Activated CD4-positive, alpha-beta T cell treated with anti-CD3 and anti-CD28 coated beads for 36 hours (primary cell): Measurements from ENCODE around the gene PIAS2. TPM values are rescaled to one million over a fixed set of nuclear protein-coding genes. Genes with fewer than 3 reads are reported as not detected.

ENCODE experiments used
- ATAC-seq: fragments of 200-7000 bp; cut with Tn5 transposase; one replicate; pipeline ENCODE4 v1.10.0; 2021; ENCODE audit warnings: mild to moderate bottlenecking, moderate library complexity
- CTCF ChIA-PET: fragments of 350-600 bp; sonication (Branson Sonifier 250); formaldehyde crosslinking; loops from one replicate; lab custom pipeline; 2021; ENCODE audit warnings: antibody characterized with exemption; lab: Charles Lee
- POLR2A ChIA-PET: fragments of 350-600 bp; sonication (Branson Sonifier 250); formaldehyde crosslinking; loops from one replicate; lab custom pipeline; 2021; ENCODE audit warnings: antibody characterized with exemption, inconsistent platforms; lab: Charles Lee
- DNase-seq: peaks from one replicate; pipeline ENCODE4 v3.0.0-alpha.2; 2020
- H3K27ac Mint-ChIP-seq: one replicate; pipeline ENCODE4 v1.8.0; 2021; ENCODE audit warnings: mixed read lengths
- H3K27me3 Mint-ChIP-seq: one replicate; pipeline ENCODE4 v1.8.0; 2021; ENCODE audit warnings: mixed read lengths
- H3K36me3 Mint-ChIP-seq: one replicate; pipeline ENCODE4 v1.8.0; 2021; ENCODE audit warnings: low read depth, mixed read lengths
- H3K4me1 Mint-ChIP-seq: one replicate; pipeline ENCODE4 v1.8.0; 2021; ENCODE audit warnings: mixed read lengths
- H3K4me3 Mint-ChIP-seq: one replicate; pipeline ENCODE4 v1.8.0; 2021; ENCODE audit warnings: mild to moderate bottlenecking, moderate library complexity, mixed read lengths
- H3K9me3 Mint-ChIP-seq: one replicate; pipeline ENCODE4 v1.8.0; 2021; ENCODE audit warnings: low read depth, mixed read lengths
- intact Hi-C, 2 experiments: fragments of 100-400 bp; cut with DNase I in 1 of 2; cut with micrococcal nuclease in 1 of 2; formaldehyde crosslinking; loops; one replicate each; pipeline versions ENCODE4 v1.14.2 to v1.15.1; 2022 to 2024; cut with DNase I, micrococcal nuclease
- total RNA-seq, 2 experiments: library from RNA; stranded (reverse); gene quantifications; one replicate each; pipeline ENCODE4 v1.2.3, GENCODE V29; 2021

Gene PIAS2
- total RNA-seq, 2 experiments from 2014 or later = 27.1 to 28.2 TPM

DNA sequence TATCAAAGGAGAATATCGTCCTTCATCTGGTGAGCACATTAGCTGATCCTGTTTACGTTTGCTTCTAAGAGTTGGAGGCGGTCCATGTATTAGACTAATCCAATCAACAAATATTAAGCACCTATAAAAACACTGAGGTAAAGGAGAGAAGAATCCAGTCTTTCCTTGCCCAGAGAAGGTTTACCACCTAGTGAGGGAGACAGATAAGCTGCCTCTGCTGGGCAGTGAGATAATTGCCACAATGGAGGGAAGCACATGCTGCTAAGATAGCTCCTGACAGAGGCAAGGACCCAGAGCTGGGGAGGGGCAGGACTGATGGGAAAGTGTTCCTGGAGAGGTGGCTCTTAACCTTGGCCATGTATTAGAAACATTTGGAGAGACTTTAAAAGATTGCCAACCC lies 123.7 kb downstream of the PIAS2 start:
- ChIA-PET CTCF (no interaction called here), POLR2A (no interaction called here)
- Mint-ChIP-seq H3K9me3 (no peaks in the 10 kb centered on the region), H3K36me3 (peaks cover 2% of the 10 kb centered on the region), H3K27ac (no peak overlapping the region), H3K4me3 (no peak overlapping the region), H3K4me1 (no peaks in the 10 kb centered on the region), H3K27me3 (no peaks in the 10 kb centered on the region)
- ATAC-seq (no peak), DNase-seq (no peak)
- intact Hi-C loops = no loop called here

DNA sequence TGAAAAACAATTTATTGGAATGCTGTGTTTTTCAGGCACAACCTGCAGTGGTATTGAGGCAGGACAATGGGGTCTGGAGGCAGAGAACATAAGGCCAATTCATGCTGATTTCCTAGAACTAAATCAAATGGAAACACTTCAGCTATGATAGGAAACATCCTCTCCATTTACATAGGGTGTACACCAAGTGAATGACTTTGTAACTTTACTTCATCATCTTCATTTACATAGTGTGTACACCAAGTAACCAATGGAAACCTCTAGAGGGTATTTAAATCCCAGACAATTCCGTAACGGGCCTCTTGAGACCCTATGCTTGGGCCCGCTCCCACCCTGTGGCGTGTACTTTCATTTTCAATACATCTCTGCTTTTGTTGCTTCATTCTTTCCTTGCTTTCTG lies 128.2 kb downstream of the PIAS2 start:
- ATAC-seq (no peak), DNase-seq (no peak)
- H3K4me3 Mint-ChIP-seq = no peak overlapping the region
- H3K27ac Mint-ChIP-seq = no peak overlapping the region
- H3K9me3 Mint-ChIP-seq = peaks cover 2% of the 10 kb centered on the region
- H3K36me3 Mint-ChIP-seq = no peaks in the 10 kb centered on the region
- ChIA-PET CTCF (no interaction called here), POLR2A (no interaction called here)
- intact Hi-C loops = no loop called here
- H3K27me3 Mint-ChIP-seq = no peaks in the 10 kb centered on the region
- no peaks in the 10 kb centered on the region for H3K4me1 Mint-ChIP-seq

DNA sequence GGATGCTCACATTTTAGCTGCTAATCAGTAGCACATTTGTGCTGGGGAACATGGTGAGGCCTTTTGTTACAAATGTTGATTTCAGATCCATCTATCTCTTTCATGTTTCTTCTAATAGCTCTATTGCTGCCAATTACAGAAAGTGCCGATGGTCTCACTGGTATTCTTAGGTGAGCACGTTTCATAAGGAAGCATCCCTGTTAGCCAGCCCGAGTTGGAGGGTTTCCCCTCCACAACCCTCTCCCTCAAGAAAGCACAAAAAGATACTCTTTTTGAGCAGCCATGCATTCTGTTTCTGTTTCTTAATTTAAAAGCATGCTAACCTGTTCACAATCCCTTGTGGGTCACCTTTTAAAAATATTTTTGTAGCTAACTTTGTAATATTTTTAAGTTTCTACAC lies 129.6 kb downstream of the PIAS2 start:
- ChIA-PET CTCF (no interaction called here), POLR2A (no interaction called here)
- Mint-ChIP-seq H3K4me3 (no peak overlapping the region), H3K4me1 (no peaks in the 10 kb centered on the region), H3K27ac (no peak overlapping the region), H3K27me3 (no peaks in the 10 kb centered on the region), H3K36me3 (no peaks in the 10 kb centered on the region), H3K9me3 (peaks cover 2% of the 10 kb centered on the region)
- DNase-seq (no peak), ATAC-seq (no peak)
- intact Hi-C loops = no loop called here

DNA sequence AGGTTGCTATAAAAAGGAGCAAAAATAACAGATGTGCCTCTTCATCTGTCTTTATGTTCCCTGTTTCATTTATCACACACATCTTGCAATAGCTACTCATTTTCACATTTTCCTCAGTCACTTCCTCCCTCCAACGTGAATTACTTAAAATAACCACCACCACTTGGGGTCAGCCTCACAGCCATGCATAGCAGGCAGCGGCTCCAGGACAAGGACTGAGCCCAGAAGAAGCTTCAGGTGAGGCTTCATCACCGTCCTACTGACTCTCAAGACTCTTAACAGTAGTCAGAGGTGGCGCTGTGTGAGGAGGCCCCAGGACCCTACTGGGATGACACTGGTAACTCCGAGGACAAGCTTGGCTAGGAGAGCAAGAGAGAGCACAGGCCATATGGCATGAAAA lies 144.9 kb downstream of the PIAS2 start:
- no peak overlapping the region for H3K4me3 Mint-ChIP-seq
- no peaks in the 10 kb centered on the region for H3K9me3 Mint-ChIP-seq
- DNase-seq (no peak), ATAC-seq (no peak)
- intact Hi-C loops = no loop called here
- ChIA-PET POLR2A (no interaction called here), CTCF (interaction anchor here (0.6 kb wide), 1 partner anchor 285 kb away, joined by 3 read pairs; no protein-coding TSS in a partner anchor)
- no peaks in the 10 kb centered on the region for H3K36me3 Mint-ChIP-seq
- H3K27me3 Mint-ChIP-seq = no peaks in the 10 kb centered on the region
- H3K27ac Mint-ChIP-seq = no peak overlapping the region
- H3K4me1 Mint-ChIP-seq = no peaks in the 10 kb centered on the region

DNA sequence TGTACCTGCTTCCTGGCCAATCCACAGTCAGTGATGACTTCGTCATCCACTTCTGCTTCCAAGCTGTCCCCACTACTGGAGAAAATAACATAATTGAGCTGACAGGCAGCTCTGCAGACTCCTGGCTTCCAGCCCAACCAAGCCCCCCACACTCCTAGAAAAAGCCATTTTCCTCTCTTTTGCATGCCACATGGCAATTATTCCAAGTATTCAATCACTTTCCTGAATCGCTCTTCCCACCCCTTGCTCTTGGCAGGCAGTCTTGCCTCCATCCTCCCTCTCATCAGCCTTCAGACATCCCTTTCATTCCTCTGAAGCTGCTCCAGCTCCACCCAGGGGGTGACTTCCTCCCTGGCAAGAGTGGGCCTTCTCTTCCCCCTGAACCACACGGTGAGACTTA lies 146.2 kb downstream of the PIAS2 start:
- Mint-ChIP-seq H3K4me1 (no peaks in the 10 kb centered on the region), H3K27ac (no peak overlapping the region), H3K4me3 (no peak overlapping the region), H3K36me3 (no peaks in the 10 kb centered on the region), H3K9me3 (no peaks in the 10 kb centered on the region), H3K27me3 (peaks cover 2% of the 10 kb centered on the region)
- DNase-seq (no peak), ATAC-seq (no peak)
- CTCF ChIA-PET = interaction anchor here (0.7 kb wide), 1 partner anchor 291 kb away, joined by 3 read pairs; no protein-coding TSS in a partner anchor
- intact Hi-C loops = no loop called here
- POLR2A ChIA-PET = no interaction called here

DNA sequence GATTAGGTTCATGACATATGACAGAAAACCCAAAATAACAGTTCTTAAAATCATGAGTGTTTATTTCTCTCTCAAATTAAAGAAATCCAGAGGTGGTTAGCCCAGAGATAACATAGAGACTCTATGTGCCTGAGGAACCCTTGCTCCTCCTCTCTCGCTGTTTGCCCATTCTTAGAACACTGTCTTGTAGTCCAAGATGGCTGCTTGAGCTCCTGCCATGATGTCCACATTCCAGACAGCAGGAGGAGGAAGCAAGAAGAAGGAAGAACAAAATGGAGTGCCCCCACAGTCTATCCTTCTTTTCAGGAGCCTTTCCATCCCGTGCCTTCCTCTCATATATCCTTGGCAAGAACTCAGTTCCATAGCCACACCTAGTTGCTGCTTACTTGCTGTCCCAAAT lies 146.6 kb downstream of the PIAS2 start:
- H3K4me1 Mint-ChIP-seq = no peaks in the 10 kb centered on the region
- peaks cover 2% of the 10 kb centered on the region for H3K27me3 Mint-ChIP-seq
- ATAC-seq (no peak), DNase-seq (no peak)
- ChIA-PET CTCF (interaction anchor here (0.7 kb wide), 1 partner anchor 291 kb away, joined by 3 read pairs; no protein-coding TSS in a partner anchor), POLR2A (no interaction called here)
- H3K27ac Mint-ChIP-seq = no peak overlapping the region
- intact Hi-C loops = no loop called here
- H3K36me3 Mint-ChIP-seq = no peaks in the 10 kb centered on the region
- no peaks in the 10 kb centered on the region for H3K9me3 Mint-ChIP-seq
- H3K4me3 Mint-ChIP-seq = no peak overlapping the region

DNA sequence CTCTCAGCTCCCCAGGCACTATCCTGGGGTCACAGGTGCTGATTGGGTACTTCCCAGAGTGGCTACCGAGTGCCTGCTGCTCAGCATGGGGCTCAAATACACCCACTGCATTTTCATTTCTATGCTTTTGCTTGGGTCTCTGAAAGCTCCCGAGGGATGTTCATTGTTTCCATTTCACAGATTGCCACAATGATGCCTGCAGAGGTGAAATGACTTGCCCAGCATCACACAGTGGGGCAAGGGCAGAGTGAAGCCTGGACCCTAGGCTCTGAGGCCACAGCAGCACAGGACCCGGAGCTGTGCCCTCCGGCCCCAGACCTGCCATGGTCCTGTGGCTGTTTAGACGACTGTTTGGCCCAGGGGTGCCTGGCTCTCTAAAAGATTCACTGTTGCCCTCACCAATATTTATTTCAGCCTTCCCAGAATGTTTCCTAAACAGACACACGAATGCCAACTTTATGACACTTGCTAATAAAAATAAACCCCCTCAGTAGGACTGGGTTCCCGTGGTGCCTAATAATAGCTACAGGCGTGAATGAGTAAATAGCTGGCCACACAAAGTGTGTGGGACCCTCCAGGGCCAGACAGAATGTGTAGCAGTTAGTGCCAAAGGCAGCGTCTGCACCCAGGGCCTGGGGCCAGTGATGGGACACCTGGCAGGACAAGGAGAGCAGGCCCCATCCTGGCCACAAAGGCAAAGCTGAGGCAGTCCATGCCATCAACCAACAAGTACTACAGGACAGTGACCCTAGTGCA lies 149.0 kb downstream of the PIAS2 start:
- CTCF ChIA-PET = interaction anchor here (0.8 kb wide), 1 partner anchor 8 kb away, joined by 3 read pairs; no protein-coding TSS in a partner anchor
- Mint-ChIP-seq H3K4me1 (no peaks in the 10 kb centered on the region), H3K27me3 (peaks cover 14% of the 10 kb centered on the region), H3K36me3 (no peaks in the 10 kb centered on the region), H3K4me3 (no peak overlapping the region), H3K27ac (no peak overlapping the region), H3K9me3 (no peaks in the 10 kb centered on the region)
- ATAC-seq (no peak), DNase-seq (no peak)
- intact Hi-C loops = no loop called here
- POLR2A ChIA-PET = no interaction called here

DNA sequence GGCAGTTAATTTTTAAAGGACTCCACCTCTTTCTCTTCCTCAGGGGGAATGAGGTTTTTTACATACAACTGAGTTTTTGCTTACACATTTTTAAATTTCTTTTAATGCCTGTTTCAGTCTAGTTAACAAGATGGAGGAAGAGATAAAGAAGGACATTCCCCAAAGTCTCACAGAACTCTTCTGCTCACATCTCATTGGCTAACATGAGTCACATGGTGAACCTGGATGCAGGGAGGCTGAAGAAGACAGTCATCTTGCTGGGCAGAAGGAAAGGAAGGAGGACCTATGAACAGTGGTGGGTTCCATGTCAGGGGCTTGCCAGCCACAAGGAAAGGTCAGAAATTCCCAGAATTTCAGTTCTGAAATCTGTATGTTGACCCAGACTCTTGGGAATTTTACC lies 150.1 kb downstream of the PIAS2 start:
- ChIA-PET POLR2A (no interaction called here), CTCF (no interaction called here)
- ATAC-seq = no peak
- Mint-ChIP-seq H3K36me3 (no peaks in the 10 kb centered on the region), H3K27me3 (peaks cover 22% of the 10 kb centered on the region), H3K4me3 (no peak overlapping the region), H3K9me3 (no peaks in the 10 kb centered on the region), H3K27ac (no peak overlapping the region), H3K4me1 (no peaks in the 10 kb centered on the region)
- intact Hi-C loops = no loop called here
- DNase-seq = no peak

DNA sequence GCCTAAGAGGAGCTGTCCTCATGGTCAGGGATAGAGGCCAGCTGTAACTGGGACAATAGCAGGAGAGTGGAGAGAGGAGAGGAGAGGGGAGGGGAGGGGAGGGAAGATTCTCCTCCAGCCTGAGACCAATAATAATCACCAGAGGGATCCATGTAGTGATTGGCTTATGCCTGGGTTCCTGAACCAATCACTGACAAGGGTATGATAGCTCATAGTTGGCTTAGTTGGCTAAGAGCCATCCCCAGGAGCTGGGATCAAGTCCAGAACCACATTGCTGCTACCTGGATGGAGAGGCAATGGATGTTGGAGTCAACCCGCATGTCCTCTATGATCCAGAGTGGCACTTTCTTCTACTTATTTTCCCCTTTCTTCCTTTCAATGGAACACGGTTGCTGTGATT lies 152.7 kb downstream of the PIAS2 start:
- CTCF ChIA-PET = no interaction called here
- H3K4me1 Mint-ChIP-seq = no peaks in the 10 kb centered on the region
- intact Hi-C loops = no loop called here
- H3K9me3 Mint-ChIP-seq = no peaks in the 10 kb centered on the region
- peaks cover 30% of the 10 kb centered on the region for H3K27me3 Mint-ChIP-seq
- H3K36me3 Mint-ChIP-seq = no peaks in the 10 kb centered on the region
- POLR2A ChIA-PET = no interaction called here
- H3K4me3 Mint-ChIP-seq = no peak overlapping the region
- H3K27ac Mint-ChIP-seq = no peak overlapping the region
- ATAC-seq (no peak), DNase-seq (no peak)

DNA sequence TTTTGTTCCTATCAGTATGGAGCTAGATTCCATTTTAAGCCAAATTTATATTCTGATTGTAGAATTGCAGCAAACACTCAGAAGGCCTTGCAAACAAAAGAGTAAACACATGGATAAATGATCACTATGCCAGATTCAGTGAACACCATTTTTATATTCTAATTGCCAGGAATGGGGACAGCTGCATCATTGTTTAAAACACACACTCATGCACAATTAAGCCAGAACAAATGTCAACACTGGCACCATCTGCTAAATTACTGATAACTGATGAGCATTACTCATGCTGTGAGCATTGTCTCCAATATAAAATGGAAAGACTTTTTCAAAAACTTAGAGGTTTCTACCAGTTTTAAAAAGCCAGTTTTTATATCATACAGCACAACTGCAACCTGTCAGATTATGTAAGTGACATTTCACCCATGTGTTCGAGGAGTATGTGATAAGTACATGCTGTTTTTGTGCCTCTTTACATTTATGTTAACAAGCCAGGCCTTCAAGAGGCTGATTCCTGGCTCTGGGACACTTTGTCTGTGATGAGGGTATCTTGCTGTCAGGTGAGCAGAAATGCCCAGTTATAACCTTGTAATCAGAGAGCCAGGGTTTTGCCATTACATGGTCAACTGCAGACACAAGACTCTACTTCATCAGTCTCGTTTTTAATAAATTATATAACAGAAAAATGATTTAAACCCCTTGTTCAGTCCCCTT lies 156.1 kb downstream of the PIAS2 start:
- ChIA-PET POLR2A (no interaction called here), CTCF (no interaction called here)
- Mint-ChIP-seq H3K4me1 (peaks cover 6% of the 10 kb centered on the region), H3K27me3 (peaks cover 48% of the 10 kb centered on the region), H3K9me3 (no peaks in the 10 kb centered on the region), H3K36me3 (no peaks in the 10 kb centered on the region), H3K4me3 (no peak overlapping the region), H3K27ac (no peak overlapping the region)
- no peak for ATAC-seq
- no peak for DNase-seq
- intact Hi-C loops = no loop called here

DNA sequence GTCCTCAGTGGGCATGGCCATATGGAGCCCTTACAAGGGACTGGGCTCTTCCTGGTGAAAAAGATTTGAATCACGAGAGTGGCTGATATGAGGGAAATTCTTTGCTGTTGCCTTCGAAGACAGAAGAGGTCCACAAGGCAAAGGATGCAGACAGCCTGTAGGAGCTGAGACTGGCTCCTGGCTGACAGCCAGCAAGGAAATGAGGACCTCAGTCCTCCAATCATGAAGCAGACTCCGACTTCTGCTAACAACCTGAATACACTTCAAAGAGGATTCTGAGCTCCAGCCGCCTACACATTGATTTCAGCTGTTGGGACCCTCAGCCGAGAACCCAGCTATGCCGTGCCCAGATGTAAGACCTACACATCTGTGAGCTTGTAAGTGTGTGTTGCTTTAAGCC lies 157.4 kb downstream of the PIAS2 start:
- DNase-seq (no peak), ATAC-seq (no peak)
- no peak overlapping the region for H3K27ac Mint-ChIP-seq
- intact Hi-C loops = loop anchor here in 1 of 2 experiments (5.0 kb wide), 1 partner anchor 492 kb away; the partner anchor contains the start of gene SKOR2
- ChIA-PET CTCF (interaction anchor here (0.9 kb wide), 1 partner anchor 9 kb away, joined by 3 read pairs; no protein-coding TSS in a partner anchor), POLR2A (no interaction called here)
- peaks cover 57% of the 10 kb centered on the region for H3K27me3 Mint-ChIP-seq
- no peaks in the 10 kb centered on the region for H3K36me3 Mint-ChIP-seq
- H3K9me3 Mint-ChIP-seq = no peaks in the 10 kb centered on the region
- H3K4me1 Mint-ChIP-seq = peaks cover 6% of the 10 kb centered on the region
- no peak overlapping the region for H3K4me3 Mint-ChIP-seq
